GM18873 (cell line): ENCODE results near the gene CTDP1.

Experiments
- ATAC-seq: cut with Tn5 transposase; IDR thresholded peaks from one replicate; pipeline ENCODE4 v1.9.1; 2021; ENCODE audit warnings: mild to moderate bottlenecking, moderate library complexity, moderate number of reproducible peaks; ENCODE audit not compliant: unreplicated experiment, low FRiP score

CTDP1 gene

GRCh38 chr18:79644006-79644665, 35.5 kb upstream of the CTDP1 start:
- no peak for ATAC-seq

- no peak for ATAC-seq
Measured at GRCh38 chr18:79644666-79645057, 34.9 kb upstream of the CTDP1 start.

GRCh38 chr18:79645291-79645983, 34.2 kb upstream of the CTDP1 start:
- ATAC-seq, result no peak

- no peak for ATAC-seq
Measured at GRCh38 chr18:79647307-79647706, 32.3 kb upstream of the CTDP1 start.

- no peak for ATAC-seq
Measured at GRCh38 chr18:79650959-79651358, 28.6 kb upstream of the CTDP1 start.

GRCh38 chr18:79657342-79657996, 22.1 kb upstream of the CTDP1 start:
- ATAC-seq, result no peak

- ATAC-seq, result no peak
Measured at GRCh38 chr18:79658366-79658765, 21.2 kb upstream of the CTDP1 start.

- ATAC-seq, result no peak
Measured at GRCh38 chr18:79659733-79660132, 19.9 kb upstream of the CTDP1 start.

- ATAC-seq, result no peak
Measured at GRCh38 chr18:79662034-79662433, 17.6 kb upstream of the CTDP1 start.

- ATAC-seq, result no peak
Measured at GRCh38 chr18:79662439-79662838, 17.2 kb upstream of the CTDP1 start.

- no peak for ATAC-seq
Measured at GRCh38 chr18:79664525-79665125, 15.0 kb upstream of the CTDP1 start.

- ATAC-seq, result no peak
Measured at GRCh38 chr18:79668203-79668602, 11.4 kb upstream of the CTDP1 start.

- no peak for ATAC-seq
Measured at GRCh38 chr18:79672490-79673276, 6.9 kb upstream of the CTDP1 start.

GRCh38 chr18:79677221-79677620, 2.4 kb upstream of the CTDP1 start:
- no peak for ATAC-seq

- no peak for ATAC-seq
Measured at GRCh38 chr18:79677840-79678239, 1.8 kb upstream of the CTDP1 start.

- ATAC-seq, result peak; percentile 96
Measured at GRCh38 chr18:79678665-79679551, 695 bp upstream of the CTDP1 start.

GRCh38 chr18:79680100-79680879, 687 bp downstream of the CTDP1 start:
- no peak for ATAC-seq

GRCh38 chr18:79680891-79681339, 1.3 kb downstream of the CTDP1 start:
- ATAC-seq, result no peak
